Lower leg skin (tissue), 4 donors: ENCODE results near the gene PLOD3. TPM values are rescaled to one million over a fixed set of nuclear protein-coding genes. Genes with fewer than 3 reads are reported as not detected.

ENCODE experiments used
- DNase-seq, 2 donors: peaks; one replicate each; pipeline ENCODE4 v3.0.0-alpha.2; 2019; ENCODE audit warnings: low spot score in 2 of 2
- H3K4me3 ChIP-seq: fragments of 200-600 bp; sonication (generic); 2 replicates; pipeline ENCODE4 v1.5.1; 2017; ENCODE audit warnings: mild to moderate bottlenecking, low read depth; ENCODE audit not compliant: poor library complexity, severe bottlenecking
- POLR2A ChIP-seq, 2 donors: fragments of 450-650 bp; IDR thresholded peaks; one replicate each; pipeline ENCODE4 v1.6.1; 2016 to 2017; ENCODE audit warnings: antibody characterized with exemption in 2 of 2, mild to moderate bottlenecking in 1 of 2, moderate library complexity in 1 of 2
- WGBS, 2 donors: methylation state at CpG; one replicate each; pipeline ENCODE4 v1.1.5; 2018; 5-methylcytosine and 5-hydroxymethylcytosine counted together
- intact Hi-C: fragments of 100-400 bp; cut with DNase I; formaldehyde crosslinking; loops from one replicate; pipeline ENCODE4 v1.15.0; 2023; ENCODE audit warnings: low total_unique reads
- total RNA-seq, 4 donors: library from RNA; depleted of rRNA; stranded (reverse); fragments of >200 nt; gene quantifications; one replicate each; pipeline ENCODE4 v1.1.0, GENCODE V29; 2016
- TF ChIP-seq, protein P1 (sequence below), 3 donors: fragments of 450-650 bp; IDR thresholded peaks; one replicate each; pipeline ENCODE4 v1.5.1; 2016; ENCODE audit warnings: antibody characterized with exemption in 3 of 3, mild to moderate bottlenecking in 3 of 3, moderate library complexity in 2 of 3

Gene PLOD3
- total RNA-seq, 4 donors from 2014 or later = 16.4 to 31.9 (median 23.3) TPM

GRCh38 chr7:101235522-101235921 is 18.1 kb upstream of the PLOD3 start:
- no peak overlapping the region for H3K4me3 ChIP-seq
- TF ChIP-seq, protein P1, sequence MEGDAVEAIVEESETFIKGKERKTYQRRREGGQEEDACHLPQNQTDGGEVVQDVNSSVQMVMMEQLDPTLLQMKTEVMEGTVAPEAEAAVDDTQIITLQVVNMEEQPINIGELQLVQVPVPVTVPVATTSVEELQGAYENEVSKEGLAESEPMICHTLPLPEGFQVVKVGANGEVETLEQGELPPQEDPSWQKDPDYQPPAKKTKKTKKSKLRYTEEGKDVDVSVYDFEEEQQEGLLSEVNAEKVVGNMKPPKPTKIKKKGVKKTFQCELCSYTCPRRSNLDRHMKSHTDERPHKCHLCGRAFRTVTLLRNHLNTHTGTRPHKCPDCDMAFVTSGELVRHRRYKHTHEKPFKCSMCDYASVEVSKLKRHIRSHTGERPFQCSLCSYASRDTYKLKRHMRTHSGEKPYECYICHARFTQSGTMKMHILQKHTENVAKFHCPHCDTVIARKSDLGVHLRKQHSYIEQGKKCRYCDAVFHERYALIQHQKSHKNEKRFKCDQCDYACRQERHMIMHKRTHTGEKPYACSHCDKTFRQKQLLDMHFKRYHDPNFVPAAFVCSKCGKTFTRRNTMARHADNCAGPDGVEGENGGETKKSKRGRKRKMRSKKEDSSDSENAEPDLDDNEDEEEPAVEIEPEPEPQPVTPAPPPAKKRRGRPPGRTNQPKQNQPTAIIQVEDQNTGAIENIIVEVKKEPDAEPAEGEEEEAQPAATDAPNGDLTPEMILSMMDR (IDR thresholded peaks at IDR 0.05) = no peak
- TF ChIP-seq POLR2A (IDR thresholded peaks at IDR 0.05) = no peak
- WGBS, 2 donors = 66 to 72% methylated on average over 9 of the region's 9 CpGs
- DNase-seq = no peak
- intact Hi-C loops = no loop called here

DNA sequence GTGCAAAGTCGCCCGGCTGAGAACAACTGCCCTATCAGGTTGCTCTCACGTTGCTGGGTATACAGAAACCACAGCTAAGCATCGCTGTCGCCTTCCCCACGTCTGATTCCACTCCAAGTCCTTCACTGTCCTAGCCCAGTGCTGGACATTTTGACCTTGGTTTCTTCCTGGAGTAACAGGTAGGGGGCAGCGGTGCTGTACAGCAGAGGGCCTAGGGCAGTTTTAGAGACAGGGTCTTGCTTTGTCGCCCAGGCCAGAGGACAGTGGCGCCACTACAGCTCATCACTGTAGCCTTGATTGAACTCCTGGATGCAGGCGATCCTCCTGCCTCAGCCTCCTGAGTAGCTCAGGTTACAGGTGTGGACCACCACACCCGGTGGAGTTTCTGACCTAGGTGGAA is 17.7 kb upstream of the PLOD3 start:
- 74 to 79% methylated on average over 11 of the region's 11 CpGs for WGBS, 2 donors
- DNase-seq = no peak
- H3K4me3 ChIP-seq = no peak overlapping the region
- intact Hi-C loops = no loop called here
- TF ChIP-seq, protein P1 (IDR thresholded peaks at IDR 0.05) = no peak
- TF ChIP-seq POLR2A (IDR thresholded peaks at IDR 0.05) = no peak

GRCh38 chr7:101234636-101235035 is 17.3 kb upstream of the PLOD3 start:
- intact Hi-C loops = no loop called here
- DNase-seq = no peak
- WGBS, 2 donors = 69 to 84% methylated on average over 5 of the region's 5 CpGs
- no peak overlapping the region for H3K4me3 ChIP-seq
- TF ChIP-seq POLR2A (IDR thresholded peaks at IDR 0.05) = no peak
- TF ChIP-seq, protein P1 (IDR thresholded peaks at IDR 0.05) = no peak

DNA sequence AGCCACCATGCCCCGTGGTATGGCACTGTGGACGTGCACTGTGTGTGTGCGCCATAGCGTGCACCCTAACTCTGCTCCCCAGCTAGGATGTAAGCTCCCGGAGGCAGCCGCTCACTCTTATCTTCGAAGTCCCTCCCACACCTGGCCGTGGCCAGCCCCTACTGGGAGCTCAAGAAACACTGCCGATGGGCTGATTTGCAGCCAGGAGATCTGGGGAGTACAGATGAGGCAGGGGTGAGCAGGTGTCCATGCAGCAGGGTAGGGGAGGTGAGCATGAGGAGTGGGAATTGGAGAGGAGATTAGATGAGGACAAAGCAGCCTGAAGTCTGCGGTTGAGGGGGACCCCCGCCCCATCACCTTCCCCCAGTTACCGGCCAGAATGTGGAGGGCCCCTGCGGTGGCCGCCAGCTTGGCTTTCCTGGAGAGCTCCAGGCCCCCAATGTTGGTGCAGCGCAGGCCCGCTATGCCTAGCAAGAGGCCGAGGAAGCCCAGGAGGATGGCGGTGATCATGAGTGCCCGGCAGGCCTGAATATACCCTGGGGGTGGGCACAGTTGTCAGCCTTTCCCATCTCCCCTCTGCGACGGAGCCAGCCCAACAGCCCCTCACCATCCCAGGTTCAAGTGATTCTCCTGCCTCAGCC is 16.6 kb upstream of the PLOD3 start:
- H3K4me3 ChIP-seq = no peak overlapping the region
- no peak for DNase-seq
- 85 to 87% methylated on average over 17 to 21 of the region's 21 CpGs for WGBS, 2 donors
- intact Hi-C loops = no loop called here
- TF ChIP-seq, protein P1 (IDR thresholded peaks at IDR 0.05) = no peak
- no peak for TF ChIP-seq POLR2A (IDR thresholded peaks at IDR 0.05)

DNA sequence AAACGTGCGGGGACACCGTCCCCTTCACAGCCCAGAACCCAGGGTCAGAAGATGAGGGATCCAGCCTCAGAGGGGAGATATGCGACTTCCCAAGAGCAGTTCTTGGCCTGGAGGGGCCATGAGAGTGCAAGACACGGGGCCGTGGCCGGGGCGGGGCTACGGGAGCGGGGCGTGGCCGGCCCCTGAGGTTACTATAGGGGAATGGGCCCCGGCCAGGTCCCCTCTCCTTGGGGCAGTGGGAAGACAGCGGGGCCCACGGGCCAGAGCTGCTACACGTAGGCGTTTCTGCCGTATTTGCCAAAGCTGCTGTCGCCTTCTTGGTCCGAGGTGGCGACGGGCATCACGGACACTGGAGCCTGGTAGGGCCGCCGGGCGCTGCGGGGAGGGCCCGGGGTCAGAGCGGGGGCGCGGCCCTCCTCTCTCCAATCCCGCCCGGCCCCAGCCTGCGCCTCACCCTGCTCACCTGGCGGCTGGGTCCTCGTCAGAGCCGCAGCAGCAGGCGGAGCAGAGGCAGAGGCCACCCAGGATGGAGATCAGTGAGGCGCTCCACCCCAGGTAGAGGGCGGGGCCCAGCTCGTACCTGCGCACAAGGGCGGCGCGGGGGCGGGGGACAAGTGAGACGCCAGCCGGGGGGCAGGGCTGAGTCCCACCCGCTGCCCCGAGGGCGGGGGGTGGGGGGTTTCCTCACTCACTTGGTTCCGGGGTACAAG is 14.9 kb upstream of the PLOD3 start:
- no peak for TF ChIP-seq POLR2A (IDR thresholded peaks at IDR 0.05)
- TF ChIP-seq, protein P1 (IDR thresholded peaks at IDR 0.05) = no peak
- peak in 1 of 2 donors; percentile 86 for DNase-seq
- 20 to 21% methylated on average over 21 to 29 of the region's 52 CpGs for WGBS, 2 donors
- intact Hi-C loops = no loop called here
- H3K4me3 ChIP-seq = no peak overlapping the region
